DMS53 treated with DMSO at 0.1 percent for 48 hours (cell line): ENCODE data around the gene PRC1.

Experiments used
- DNase-seq: peaks from one replicate; lab custom pipeline; 2025; ENCODE audit not compliant: unreplicated experiment; lab: John Stamatoyannopoulos, UW

The PRC1 gene

GRCh38 chr15:90989040-90989768, 5.1 kb downstream of the PRC1 start:
- DNase-seq: no peak

DNA sequence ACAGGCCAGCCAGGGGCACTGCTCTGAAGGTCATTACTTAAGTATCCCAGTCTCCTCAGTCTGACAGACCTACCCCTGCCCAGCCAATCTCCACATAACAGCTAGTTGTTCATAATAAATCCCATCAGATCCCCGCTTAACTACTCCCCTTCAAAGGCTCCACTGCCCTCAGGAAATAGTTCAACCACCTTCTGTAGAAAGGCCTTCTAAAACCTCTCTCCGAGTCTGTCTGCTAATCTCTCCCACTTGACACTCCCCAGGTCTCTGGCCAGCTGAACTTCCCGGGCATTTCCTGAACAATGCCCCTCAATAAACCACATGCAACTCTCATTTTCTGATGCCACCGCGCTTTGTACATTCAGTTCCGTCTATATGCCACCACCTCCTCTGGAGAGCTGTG, 6.0 kb downstream of the PRC1 start:
- DNase-seq: no peak

DNA sequence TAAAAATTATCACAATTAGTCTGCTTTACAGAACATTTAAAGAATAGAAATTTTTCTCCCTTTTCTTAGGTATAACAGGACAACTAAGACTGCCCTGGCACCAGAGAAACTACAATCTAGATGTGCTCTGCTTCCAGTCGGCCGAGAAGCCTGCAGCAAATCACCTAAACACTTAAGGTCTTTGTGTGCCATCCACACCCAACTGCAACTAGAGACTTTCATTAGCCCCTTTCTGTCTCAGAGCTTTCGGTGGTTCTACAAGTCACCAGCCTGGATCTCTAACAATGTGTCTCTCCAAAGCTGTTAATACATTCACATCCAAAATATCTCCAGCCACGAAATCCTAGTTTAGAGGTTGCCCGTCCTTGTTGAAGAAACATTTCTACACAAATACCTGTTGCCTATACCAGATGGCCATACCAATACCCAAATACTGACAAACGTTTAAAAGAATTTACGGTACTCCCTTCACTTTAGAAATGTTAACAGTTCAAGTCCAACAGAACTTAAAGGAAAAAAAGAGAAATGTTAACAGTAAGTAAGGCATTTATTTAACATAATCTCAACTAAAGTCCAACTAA, 6.7 kb downstream of the PRC1 start:
- DNase-seq: no peak

DNA sequence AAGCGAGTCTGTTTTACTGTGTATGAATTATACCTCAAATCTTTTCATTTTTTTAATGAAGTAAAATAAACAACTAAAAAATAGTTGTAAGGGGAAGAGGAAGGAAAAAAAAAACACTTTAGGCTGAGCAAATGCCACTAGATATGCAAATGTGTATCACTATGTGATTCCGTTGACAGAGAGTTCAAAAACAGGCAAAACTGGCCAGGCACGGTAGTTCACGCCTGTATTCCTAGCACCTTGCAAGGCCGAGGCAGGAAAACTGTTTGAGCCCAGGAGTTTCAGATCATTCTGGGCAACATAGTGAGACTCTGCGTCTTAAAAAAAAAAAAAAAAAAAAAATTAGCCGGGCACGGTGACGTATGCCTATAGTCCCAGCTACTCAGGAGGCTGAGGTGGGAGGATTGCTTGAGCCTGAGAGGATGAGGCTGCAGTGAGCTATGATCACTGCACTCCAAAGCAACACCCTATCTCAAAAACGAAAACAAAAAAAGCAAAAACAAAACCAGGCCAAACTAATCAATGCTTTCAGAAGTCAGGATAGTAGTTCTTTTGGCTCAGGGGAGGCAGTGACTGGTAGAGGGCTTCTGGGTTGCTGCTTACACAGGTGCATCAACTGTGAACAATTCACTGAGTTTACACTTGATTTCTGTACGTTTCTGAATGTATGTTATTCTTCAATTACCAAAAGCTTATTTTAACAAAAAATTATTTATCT, 7.4 kb downstream of the PRC1 start:
- no peak for DNase-seq

DNA sequence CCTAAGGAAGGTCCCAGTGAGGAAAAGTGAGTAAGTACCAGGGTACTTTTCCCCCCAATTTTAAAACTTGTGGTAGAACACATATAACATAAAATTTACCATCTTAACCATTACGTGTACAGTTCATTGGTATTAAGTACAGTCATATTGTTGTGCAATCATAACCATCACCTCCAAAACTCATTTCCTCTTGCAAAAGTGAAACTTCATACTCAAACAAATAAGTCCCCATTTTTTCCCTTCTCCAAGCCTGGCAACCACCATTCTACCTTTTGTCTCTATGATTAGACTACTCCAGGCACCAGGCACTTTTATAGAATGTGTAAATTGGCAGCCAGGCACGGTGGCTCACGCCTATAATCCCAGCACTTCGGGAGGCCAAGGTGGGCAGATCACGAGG, 12.2 kb downstream of the PRC1 start:
- DNase-seq: no peak

GRCh38 chr15:90981681-90982080, 12.7 kb downstream of the PRC1 start:
- no peak for DNase-seq

GRCh38 chr15:90979582-90979981, 14.8 kb downstream of the PRC1 start:
- DNase-seq: peak; percentile 2

- DNase-seq: no peak
These were observed 20.1 kb downstream of the PRC1 start for GRCh38 chr15:90974216-90974615.

DNA sequence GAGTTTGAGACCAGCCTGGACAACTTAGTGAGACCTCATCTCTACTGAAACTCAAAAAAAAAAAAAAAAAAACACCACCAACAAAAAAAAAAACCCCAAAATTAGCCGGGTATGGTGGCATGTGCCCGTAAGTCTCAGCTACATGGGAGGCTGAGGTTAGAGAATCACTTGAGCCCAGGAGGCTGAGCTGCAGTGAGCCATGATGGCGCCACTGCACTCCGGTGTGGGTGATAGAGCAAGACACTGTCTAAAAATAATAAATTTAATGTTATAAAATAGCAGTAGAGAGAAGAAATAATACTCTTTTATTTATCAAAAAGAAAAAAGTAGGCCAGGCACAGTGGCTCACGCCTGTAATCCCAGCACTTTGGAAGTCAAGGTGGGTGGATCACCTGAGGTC, 22.2 kb downstream of the PRC1 start:
- no peak for DNase-seq

DNA sequence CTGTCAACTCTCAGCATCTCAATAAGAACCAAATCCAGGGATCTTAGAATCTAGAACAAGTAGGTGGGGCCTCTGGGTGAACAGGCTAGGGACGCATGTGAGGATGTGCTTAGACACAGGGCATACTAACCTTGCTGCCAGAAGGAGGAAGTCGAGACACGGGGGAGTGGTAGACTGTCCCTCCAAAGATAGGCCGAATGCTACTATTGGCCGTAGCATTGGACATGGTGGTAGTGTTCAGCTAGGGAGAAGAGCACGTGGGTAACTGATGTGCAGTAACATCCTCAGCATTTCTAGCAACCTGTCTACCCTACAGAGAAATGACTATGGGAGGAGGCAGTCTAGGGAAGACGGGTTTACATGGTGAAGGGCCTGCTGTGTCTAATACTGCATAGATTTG, 24.1 kb downstream of the PRC1 start:
- DNase-seq: no peak

- DNase-seq: no peak
These were observed 25.9 kb downstream of the PRC1 start for GRCh38 chr15:90968434-90968833.

- no peak for DNase-seq
These were observed 27.1 kb downstream of the PRC1 start for GRCh38 chr15:90967206-90967605.

DNA sequence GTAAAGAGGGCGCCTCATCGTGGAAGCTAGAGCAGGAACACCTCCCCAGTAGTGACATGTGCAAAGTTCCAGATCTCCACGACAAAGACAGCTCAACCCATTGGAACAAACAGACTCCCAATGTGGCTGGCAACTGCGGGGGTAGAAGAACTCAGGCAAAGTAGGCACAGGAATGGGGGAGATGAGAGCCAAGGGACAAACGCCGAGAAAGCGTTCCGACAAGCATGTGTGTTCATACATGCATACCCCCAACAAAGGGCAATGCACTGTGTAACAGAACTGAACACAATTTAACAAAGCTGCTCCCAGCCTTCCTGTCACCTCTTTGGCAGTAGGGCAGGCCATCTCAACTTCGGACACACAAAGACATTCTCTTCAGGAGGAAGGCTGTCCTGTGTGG, 28.1 kb downstream of the PRC1 start:
- no peak for DNase-seq

- DNase-seq: no peak
These were observed 32.3 kb downstream of the PRC1 start for GRCh38 chr15:90962021-90962420.

DNA sequence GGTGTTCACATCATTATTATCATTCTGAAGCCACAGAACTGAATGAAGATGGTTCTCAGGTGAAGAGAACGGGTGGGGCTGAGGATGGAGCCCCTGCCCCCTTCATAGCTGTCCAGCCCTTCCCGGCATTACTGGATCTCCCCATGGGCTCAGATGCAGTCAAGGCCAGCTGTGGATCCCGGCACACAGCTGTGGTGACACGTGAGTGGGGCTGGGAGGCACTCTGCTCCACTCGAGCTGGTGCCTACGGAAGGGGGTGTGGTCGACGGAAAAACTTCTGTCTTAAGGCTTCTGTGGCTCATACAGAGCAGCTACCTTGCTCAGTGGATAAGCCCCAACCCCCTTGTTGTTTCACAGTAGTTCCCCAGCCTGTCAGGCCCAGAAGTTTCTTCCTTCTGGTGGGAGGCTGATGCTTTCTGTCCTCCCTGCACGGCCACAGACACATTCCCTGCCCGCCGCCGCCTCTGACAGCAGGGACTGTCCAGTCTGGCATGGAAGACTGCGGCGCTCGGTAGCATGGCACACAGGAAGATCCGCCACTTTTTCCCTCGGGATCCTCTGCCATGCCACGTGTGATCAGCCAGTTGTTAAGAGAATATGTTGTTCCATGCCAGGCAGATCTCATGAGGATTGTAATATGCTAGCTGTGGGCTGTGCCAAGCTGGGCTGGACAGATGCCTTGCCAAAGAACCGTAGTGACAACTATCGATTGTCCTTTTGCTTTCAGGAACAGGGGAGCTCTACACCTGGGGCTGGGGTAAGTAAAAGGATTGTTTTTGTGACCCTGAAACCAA, 33.8 kb downstream of the PRC1 start:
- DNase-seq: no peak

- DNase-seq: no peak
These were observed 34.4 kb downstream of the PRC1 start for GRCh38 chr15:90959894-90960293.

DNA sequence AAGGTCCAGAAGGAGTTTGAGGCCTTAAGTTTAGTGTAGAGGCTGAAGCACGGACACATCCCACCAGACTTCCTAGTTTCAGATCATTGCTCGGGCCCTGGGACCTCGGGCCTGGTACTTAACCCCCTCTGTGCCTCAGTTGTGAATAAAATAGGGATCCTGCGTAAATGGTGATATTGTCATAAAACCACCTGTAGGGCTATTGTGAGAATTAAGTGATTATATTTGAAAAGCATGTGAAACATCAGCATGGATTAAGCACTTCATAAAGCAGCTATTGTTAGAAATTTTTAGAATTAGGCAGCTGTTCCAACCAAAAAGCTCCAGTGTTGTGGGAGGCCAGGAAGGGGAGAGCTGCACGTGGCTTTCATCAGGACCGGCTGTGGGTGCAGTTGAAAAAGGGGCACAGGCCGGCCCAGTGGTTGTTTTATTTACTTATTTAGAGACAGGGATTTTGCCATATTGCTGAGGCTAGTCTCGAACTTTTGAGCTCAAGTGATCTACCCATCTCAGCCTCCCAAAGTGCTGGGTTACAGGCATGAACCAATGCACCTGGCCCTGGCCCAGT, 35.2 kb downstream of the PRC1 start:
- DNase-seq: no peak

DNA sequence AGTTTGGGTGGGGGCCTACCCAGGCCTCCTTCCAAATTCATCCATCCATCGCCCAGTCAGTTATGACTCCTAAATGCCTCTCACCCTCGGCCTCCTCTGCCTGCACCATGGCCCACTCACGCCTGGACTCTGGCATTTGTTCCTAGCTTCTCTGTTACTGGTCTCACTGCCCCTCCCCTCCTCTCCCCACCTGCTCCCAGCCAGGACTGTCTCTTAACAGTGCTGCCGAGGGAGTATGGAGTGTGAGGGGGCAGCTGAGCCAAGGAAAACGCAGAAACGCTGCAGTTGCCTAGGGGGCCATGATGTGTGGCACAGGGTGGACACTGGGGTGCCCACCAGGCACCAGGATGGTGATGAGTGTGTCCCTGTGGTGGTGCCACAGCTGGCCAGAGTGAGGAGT, 36.5 kb downstream of the PRC1 start:
- no peak for DNase-seq

DNA sequence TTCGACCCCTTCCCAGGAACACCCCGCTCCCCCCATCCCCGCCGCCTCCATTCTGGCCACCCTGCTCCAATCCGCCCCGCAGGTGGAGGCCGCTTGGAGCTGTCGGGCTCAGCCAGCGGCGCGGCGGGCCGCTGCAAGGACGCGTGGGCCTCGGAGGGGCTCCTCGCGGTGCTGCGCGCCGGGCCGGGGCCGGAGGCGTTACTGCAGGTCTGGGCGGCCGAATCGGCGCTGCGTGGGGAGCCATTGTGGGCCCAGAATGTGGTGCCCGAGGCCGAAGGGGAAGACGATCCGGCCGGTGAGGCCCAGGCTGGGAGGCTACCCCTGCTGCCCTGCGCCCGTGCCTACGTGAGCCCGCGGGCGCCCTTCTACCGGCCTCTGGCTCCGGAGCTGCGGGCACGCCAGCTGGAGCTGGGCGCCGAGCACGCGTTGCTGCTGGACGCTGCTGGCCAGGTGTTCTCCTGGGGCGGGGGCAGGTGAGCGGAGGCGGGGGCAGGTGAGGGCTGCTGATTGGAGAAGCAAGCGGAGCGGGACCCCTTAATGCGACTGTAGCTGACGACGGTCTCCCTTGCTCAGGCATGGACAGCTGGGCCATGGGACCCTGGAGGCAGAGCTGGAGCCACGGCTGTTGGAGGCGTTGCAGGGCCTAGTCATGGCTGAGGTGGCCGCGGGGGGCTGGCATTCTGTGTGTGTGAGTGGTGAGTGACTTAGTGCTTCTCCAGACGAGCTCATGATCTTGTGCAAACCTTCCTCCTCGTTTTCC, 37.1 kb downstream of the PRC1 start:
- no peak for DNase-seq

GRCh38 chr15:90956274-90957030, 37.9 kb downstream of the PRC1 start:
- peak; percentile 38 for DNase-seq
